HCT116 (cell line): ENCODE measurements around the gene CSGALNACT2.

Experiments used
- CEBPB ChIP-seq: IDR thresholded peaks from 2 replicates; pipeline ENCODE4 v1.6.1; 2012; ENCODE audit warnings: low read depth
- EZH2 ChIP-seq: fragments of 200-600 bp; sonication (generic); IDR thresholded peaks from 2 replicates; pipeline ENCODE4 v1.6.1; 2017; ENCODE audit warnings: antibody characterized with exemption, mixed run types
- EZH2phosphoT487 ChIP-seq: fragments of 200-600 bp; IDR thresholded peaks from 2 replicates; pipeline ENCODE4 v1.6.1; 2018; ENCODE audit warnings: antibody characterized with exemption, borderline replicate concordance
- JUND ChIP-seq: IDR thresholded peaks from 2 replicates; pipeline ENCODE4 v1.6.1; 2012
- POLR2A ChIP-seq: IDR thresholded peaks from 2 replicates; pipeline ENCODE4 v1.7.0; 2011; ENCODE audit warnings: borderline replicate concordance; ENCODE audit not compliant: insufficient read depth, insufficient read length; ENCODE audit errors: extremely low read depth
- POLR2AphosphoS5 ChIP-seq: IDR thresholded peaks from 2 replicates; pipeline ENCODE4 v1.6.1; 2011; ENCODE audit warnings: mild to moderate bottlenecking, low read depth, low read length, moderate library complexity
- RAD21 ChIP-seq: IDR thresholded peaks from 2 replicates; pipeline ENCODE4 v1.6.1; 2012; ENCODE audit warnings: low read depth, mild to moderate bottlenecking
- SIN3A ChIP-seq: IDR thresholded peaks from 2 replicates; pipeline ENCODE4 v1.6.1; 2012; ENCODE audit warnings: low read depth
- YY1 ChIP-seq: IDR thresholded peaks from 2 replicates; pipeline ENCODE4 v1.6.1; 2011; ENCODE audit warnings: low read length, low read depth, moderate library complexity, mild to moderate bottlenecking; ENCODE audit not compliant: insufficient replicate concordance; ENCODE audit errors: extremely low read depth
- ZNF274 ChIP-seq: fragments of 200-500 bp; sonication (Bioruptor generic); IDR thresholded peaks from 2 replicates; pipeline ENCODE4 v1.6.1; 2014; ENCODE audit warnings: mild to moderate bottlenecking, low read depth, low read length, inconsistent platforms
- TF ChIP-seq, protein P1 (sequence below), 3 experiments: fragments of 200-600 bp in 1 of 3; sonication (generic) in 1 of 3; IDR thresholded peaks in 2 of 3; conservative IDR thresholded peaks in 1 of 3; 2 replicates each; pipeline ENCODE4 v1.5.1; 2012 to 2017; ENCODE audit warnings: low read depth in 2 of 3, low read length in 2 of 3, antibody characterized with exemption in 1 of 3, borderline replicate concordance in 1 of 3, control low read depth in 1 of 3, mild to moderate bottlenecking in 1 of 3, mixed read lengths in 1 of 3, mixed run types in 1 of 3, moderate library complexity in 1 of 3; ENCODE audit not compliant: insufficient read depth in 1 of 3
- TF ChIP-seq, protein P2 (sequence below): IDR thresholded peaks from 2 replicates; pipeline ENCODE4 v1.6.1; 2012; ENCODE audit warnings: low read depth
- TF ChIP-seq, protein P3 (sequence below): IDR thresholded peaks from 2 replicates; pipeline ENCODE4 v1.6.1; 2012

DNA sequence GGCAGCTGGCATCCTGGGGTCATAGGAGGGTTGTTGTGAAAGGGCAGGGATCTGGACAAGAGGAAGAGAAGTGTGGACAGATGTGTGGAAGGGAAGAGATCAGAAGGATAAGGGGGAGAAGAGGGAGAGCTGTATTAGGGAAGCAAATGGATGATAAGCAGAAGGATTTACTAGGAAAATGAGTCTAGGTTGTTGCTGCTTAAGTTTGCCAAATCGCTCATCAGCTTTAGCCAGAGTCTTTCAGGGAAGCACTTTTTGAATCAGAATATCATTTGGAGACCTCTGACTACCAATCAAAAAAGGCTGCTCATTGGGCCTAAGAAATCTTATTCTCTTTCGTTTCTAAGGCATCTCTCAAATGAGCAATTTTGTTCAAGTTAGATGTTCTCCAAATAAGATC is 2.6 kb upstream of the CSGALNACT2 start:
- TF ChIP-seq, protein P1, sequence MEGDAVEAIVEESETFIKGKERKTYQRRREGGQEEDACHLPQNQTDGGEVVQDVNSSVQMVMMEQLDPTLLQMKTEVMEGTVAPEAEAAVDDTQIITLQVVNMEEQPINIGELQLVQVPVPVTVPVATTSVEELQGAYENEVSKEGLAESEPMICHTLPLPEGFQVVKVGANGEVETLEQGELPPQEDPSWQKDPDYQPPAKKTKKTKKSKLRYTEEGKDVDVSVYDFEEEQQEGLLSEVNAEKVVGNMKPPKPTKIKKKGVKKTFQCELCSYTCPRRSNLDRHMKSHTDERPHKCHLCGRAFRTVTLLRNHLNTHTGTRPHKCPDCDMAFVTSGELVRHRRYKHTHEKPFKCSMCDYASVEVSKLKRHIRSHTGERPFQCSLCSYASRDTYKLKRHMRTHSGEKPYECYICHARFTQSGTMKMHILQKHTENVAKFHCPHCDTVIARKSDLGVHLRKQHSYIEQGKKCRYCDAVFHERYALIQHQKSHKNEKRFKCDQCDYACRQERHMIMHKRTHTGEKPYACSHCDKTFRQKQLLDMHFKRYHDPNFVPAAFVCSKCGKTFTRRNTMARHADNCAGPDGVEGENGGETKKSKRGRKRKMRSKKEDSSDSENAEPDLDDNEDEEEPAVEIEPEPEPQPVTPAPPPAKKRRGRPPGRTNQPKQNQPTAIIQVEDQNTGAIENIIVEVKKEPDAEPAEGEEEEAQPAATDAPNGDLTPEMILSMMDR (IDR thresholded peaks at IDR 0.05 in 2 of 3, conservative IDR thresholded peaks at IDR 0.05 in 1 of 3; ENCODE audit: borderline replicate concordance in 1 of 3, insufficient read depth in 1 of 3, low read depth in 2 of 3, low read length in 2 of 3), result no peak
- TF ChIP-seq POLR2A (no peak), EZH2 (no peak), RAD21 (no peak), YY1 (no peak), ZNF274 (no peak), POLR2AphosphoS5 (no peak), SIN3A (no peak), CEBPB (no peak), JUND (no peak), EZH2phosphoT487 (no peak)
- TF ChIP-seq, protein P2, sequence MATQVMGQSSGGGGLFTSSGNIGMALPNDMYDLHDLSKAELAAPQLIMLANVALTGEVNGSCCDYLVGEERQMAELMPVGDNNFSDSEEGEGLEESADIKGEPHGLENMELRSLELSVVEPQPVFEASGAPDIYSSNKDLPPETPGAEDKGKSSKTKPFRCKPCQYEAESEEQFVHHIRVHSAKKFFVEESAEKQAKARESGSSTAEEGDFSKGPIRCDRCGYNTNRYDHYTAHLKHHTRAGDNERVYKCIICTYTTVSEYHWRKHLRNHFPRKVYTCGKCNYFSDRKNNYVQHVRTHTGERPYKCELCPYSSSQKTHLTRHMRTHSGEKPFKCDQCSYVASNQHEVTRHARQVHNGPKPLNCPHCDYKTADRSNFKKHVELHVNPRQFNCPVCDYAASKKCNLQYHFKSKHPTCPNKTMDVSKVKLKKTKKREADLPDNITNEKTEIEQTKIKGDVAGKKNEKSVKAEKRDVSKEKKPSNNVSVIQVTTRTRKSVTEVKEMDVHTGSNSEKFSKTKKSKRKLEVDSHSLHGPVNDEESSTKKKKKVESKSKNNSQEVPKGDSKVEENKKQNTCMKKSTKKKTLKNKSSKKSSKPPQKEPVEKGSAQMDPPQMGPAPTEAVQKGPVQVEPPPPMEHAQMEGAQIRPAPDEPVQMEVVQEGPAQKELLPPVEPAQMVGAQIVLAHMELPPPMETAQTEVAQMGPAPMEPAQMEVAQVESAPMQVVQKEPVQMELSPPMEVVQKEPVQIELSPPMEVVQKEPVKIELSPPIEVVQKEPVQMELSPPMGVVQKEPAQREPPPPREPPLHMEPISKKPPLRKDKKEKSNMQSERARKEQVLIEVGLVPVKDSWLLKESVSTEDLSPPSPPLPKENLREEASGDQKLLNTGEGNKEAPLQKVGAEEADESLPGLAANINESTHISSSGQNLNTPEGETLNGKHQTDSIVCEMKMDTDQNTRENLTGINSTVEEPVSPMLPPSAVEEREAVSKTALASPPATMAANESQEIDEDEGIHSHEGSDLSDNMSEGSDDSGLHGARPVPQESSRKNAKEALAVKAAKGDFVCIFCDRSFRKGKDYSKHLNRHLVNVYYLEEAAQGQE, result no peak
- TF ChIP-seq, protein P3, sequence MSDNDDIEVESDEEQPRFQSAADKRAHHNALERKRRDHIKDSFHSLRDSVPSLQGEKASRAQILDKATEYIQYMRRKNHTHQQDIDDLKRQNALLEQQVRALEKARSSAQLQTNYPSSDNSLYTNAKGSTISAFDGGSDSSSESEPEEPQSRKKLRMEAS, result no peak
